Aorta (tissue), 5 donors: Measurements from ENCODE around the gene DOCK11. TPM values are rescaled to one million over a fixed set of nuclear protein-coding genes. Genes with fewer than 3 reads are reported as not detected.
"Not testable (repeated sequence)": the region's sequence is repeated elsewhere in the genome, so short reads cannot be mapped to it uniquely, and the experiment has no call there.

Experiments
- ATAC-seq: fragments of 200-7000 bp; cut with Tn5 transposase; one replicate; pipeline ENCODE4 v1.9.1; 2022; ENCODE audit warnings: moderate library complexity; ENCODE audit not compliant: low FRiP score
- DNase-seq, 2 donors: peaks; one replicate each; pipeline ENCODE4 v3.0.0-alpha.2; 2020
- H3K27ac ChIP-seq, 2 donors: one replicate each; pipeline ENCODE4 v1.5.1; 2013; ENCODE audit warnings: low read length in 2 of 2, mild to moderate bottlenecking in 2 of 2, moderate library complexity in 2 of 2, control low read depth in 1 of 2, inconsistent platforms in 1 of 2, low read depth in 1 of 2
- H3K27me3 ChIP-seq, 2 donors: one replicate each; pipeline ENCODE4 v1.6.1; 2013; ENCODE audit warnings: control low read depth in 1 of 2, low read length in 1 of 2, mild to moderate bottlenecking in 1 of 2, moderate library complexity in 1 of 2; ENCODE audit not compliant: insufficient read depth in 2 of 2, control insufficient read depth in 1 of 2
- H3K36me3 ChIP-seq, 2 donors: one replicate each; pipeline ENCODE4 v1.6.1; 2013; ENCODE audit warnings: control low read depth in 1 of 2, low read length in 1 of 2, mild to moderate bottlenecking in 1 of 2; ENCODE audit not compliant: insufficient read depth in 2 of 2, control insufficient read depth in 1 of 2
- H3K4me1 ChIP-seq, 2 donors: one replicate each; pipeline ENCODE4 v1.6.1; 2013; ENCODE audit warnings: low read length in 2 of 2, control low read depth in 1 of 2, mild to moderate bottlenecking in 1 of 2, moderate library complexity in 1 of 2; ENCODE audit not compliant: insufficient read depth in 2 of 2, control insufficient read depth in 1 of 2
- H3K4me3 ChIP-seq, 2 donors: one replicate each; pipeline ENCODE4 v1.5.1; 2013; ENCODE audit warnings: low read length in 2 of 2, control low read depth in 1 of 2, mild to moderate bottlenecking in 1 of 2
- H3K9me3 ChIP-seq: one replicate; pipeline ENCODE4 v1.6.1; 2013; ENCODE audit warnings: mild to moderate bottlenecking, low read length; ENCODE audit not compliant: control insufficient read depth
- WGBS, 2 donors: extraction: QIAGEN DNeasy Blood & Tissue Kit; methylation state at CpG; one replicate each; pipeline ENCODE4 v1.1.7; 2013; 5-methylcytosine and 5-hydroxymethylcytosine counted together
- intact Hi-C, 2 donors: fragments of 100-400 bp; cut with DNase I; formaldehyde crosslinking; loops; one replicate each; pipeline versions ENCODE4 v1.14.2 to v1.15.0; 2022
- polyA plus RNA-seq, 2 donors: library from polyadenylated mRNA; stranded (reverse); fragments of 200-250 nt; gene quantifications; one replicate each; pipeline ENCODE4 v1.2.3, GENCODE V29; 2013
- total RNA-seq, 2 donors: library from RNA; stranded (reverse); fragmentation: NEBNext Ultra II Directional; extraction: Animal tissue kit (Norgen Biotek cat#: 25700); gene quantifications; one replicate each; pipeline ENCODE4 v1.2.1, GENCODE V29; 2021
- donor health status: healthy with polysubstance abuse.
- donor health status: Bipolar disorder and iron deficiency.
- donor health status: DM: no; HTN: no; CAD: no.
- donor health status: DM: no; HTN: no; CAD: no.
- donor health status: DM: yes; HTN: yes; CAD: no.

Gene DOCK11
- total and polyA plus RNA-seq, 4 donors: 15.7 to 59.8 (median 39.3) TPM

- no peak overlapping the region for H3K27ac ChIP-seq
- H3K9me3 ChIP-seq: no peaks in the 10 kb centered on the region
- ATAC-seq: no peak
- no peaks in the 10 kb centered on the region for H3K27me3 ChIP-seq
- H3K36me3 ChIP-seq: no peaks in the 10 kb centered on the region
- H3K4me1 ChIP-seq: no peaks in the 10 kb centered on the region
- no peak overlapping the region for H3K4me3 ChIP-seq
- intact Hi-C loops: no loop called here
- DNase-seq: no peak
- WGBS, 2 donors: 80 to 96% methylated on average over 4 of the region's 4 CpGs
Measured at GRCh38 chrX:118475903-118476302, 19.7 kb upstream of the DOCK11 start.

DNA sequence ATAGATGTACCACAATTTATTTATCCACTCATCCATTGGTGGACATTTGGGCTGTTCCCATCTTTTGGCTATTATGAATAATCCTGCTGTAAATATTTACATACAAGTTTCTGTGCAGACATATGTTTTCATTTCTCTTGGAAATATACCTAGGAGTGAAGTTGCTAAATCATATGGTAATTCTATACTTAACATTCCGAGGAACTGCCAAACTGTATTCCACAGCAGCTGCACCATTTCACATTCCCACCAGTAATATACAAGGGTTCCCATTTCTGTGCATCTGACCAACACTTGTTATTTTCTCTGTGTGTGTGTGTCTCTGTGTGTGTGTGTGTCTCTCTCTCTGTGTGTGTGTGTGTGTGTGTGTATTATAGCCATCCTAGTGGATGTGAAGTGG is 15.4 kb upstream of the DOCK11 start:
- H3K27ac ChIP-seq: no peak overlapping the region
- no peaks in the 10 kb centered on the region for H3K9me3 ChIP-seq
- no peaks in the 10 kb centered on the region for H3K4me1 ChIP-seq
- H3K36me3 ChIP-seq: no peaks in the 10 kb centered on the region
- no peak for ATAC-seq
- 81 to 92% methylated on average over 1 of the region's 1 CpG for WGBS, 2 donors
- no peaks in the 10 kb centered on the region for H3K27me3 ChIP-seq
- no peak overlapping the region for H3K4me3 ChIP-seq
- no peak for DNase-seq
- intact Hi-C loops: no loop called here

GRCh38 chrX:118482384-118482783 is 13.2 kb upstream of the DOCK11 start:
- WGBS, 2 donors: 91 to 97% methylated on average over 4 of the region's 4 CpGs
- H3K27ac ChIP-seq, H3K4me1 ChIP-seq, DNase-seq, H3K9me3 ChIP-seq, intact Hi-C loops, H3K4me3 ChIP-seq, H3K36me3 ChIP-seq, H3K27me3 ChIP-seq, ATAC-seq: not testable (repeated sequence)

DNA sequence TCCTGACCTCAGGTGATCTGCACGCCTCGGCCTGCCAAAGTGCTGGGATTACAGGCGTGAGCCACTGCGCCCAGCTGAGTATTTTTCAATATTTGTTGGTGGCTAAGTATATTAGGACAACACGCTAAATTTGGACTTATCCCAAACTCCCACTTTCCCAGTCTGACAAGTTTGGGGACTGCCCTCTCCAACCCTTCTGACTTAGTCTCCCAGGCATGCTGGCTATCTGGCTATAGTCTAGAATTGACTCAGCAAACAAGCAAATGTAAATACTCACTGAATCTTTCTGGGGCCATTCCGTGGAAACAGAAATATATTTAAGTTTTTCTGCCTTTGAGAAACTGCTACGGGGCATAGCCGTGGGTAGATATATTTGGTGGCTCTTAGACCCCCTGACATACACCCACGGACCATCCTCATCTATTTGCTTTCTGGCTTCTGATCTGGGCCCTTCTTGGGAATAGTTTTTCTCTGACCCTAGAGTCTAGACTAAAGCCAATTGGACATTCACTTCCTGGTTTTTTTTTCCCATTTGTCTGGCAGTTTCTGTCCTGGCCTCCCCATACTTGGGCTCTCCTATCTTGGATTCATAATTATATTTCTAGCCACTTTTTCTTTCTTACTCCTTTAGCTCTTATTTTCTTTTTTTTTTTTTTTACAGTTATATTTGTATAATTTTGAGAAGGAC is 11.3 kb upstream of the DOCK11 start:
- intact Hi-C loops: no loop called here
- Histone ChIP-seq H3K27ac (peak overlapping the region in 1 of 2 donors; percentile 51), H3K4me1 (no peaks in the 10 kb centered on the region), H3K36me3 (no peaks in the 10 kb centered on the region), H3K27me3 (no peaks in the 10 kb centered on the region), H3K4me3 (no peak overlapping the region), H3K9me3 (no peaks in the 10 kb centered on the region)
- DNase-seq (no peak), ATAC-seq (no peak)
- 25 to 29% methylated on average over 9 of the region's 9 CpGs for WGBS, 2 donors

GRCh38 chrX:118486693-118487092 is 8.9 kb upstream of the DOCK11 start:
- WGBS, 2 donors: 75 to 92% methylated on average over 1 of the region's 1 CpG
- H3K36me3 ChIP-seq, H3K4me1 ChIP-seq, H3K4me3 ChIP-seq, DNase-seq, ATAC-seq, H3K9me3 ChIP-seq, intact Hi-C loops, H3K27ac ChIP-seq, H3K27me3 ChIP-seq: not testable (repeated sequence)

GRCh38 chrX:118493016-118493415 is 2.6 kb upstream of the DOCK11 start:
- Histone ChIP-seq H3K27me3 (no peaks in the 10 kb centered on the region), H3K36me3 (no peaks in the 10 kb centered on the region), H3K27ac (no peak overlapping the region), H3K4me3 (no peak overlapping the region), H3K9me3 (no peaks in the 10 kb centered on the region), H3K4me1 (no peaks in the 10 kb centered on the region)
- WGBS, 2 donors: 67 to 91% methylated on average over 3 of the region's 3 CpGs
- intact Hi-C loops: loop anchor here in 1 of 2 donors (10.0 kb wide), 1 partner anchor 112 kb away; no protein-coding TSS in a partner anchor
- ATAC-seq (no peak), DNase-seq (no peak)

GRCh38 chrX:118493653-118494297 is 1.8 kb upstream of the DOCK11 start:
- no peak overlapping the region for H3K4me3 ChIP-seq
- no peaks in the 10 kb centered on the region for H3K36me3 ChIP-seq
- H3K4me1 ChIP-seq: no peaks in the 10 kb centered on the region
- no peak overlapping the region for H3K27ac ChIP-seq
- no peaks in the 10 kb centered on the region for H3K9me3 ChIP-seq
- intact Hi-C loops: loop anchor here in 1 of 2 donors (10.0 kb wide), 1 partner anchor 111 kb away; no protein-coding TSS in a partner anchor
- DNase-seq (no peak), ATAC-seq (no peak)
- H3K27me3 ChIP-seq: no peaks in the 10 kb centered on the region
- 55 to 84% methylated on average over 3 of the region's 3 CpGs for WGBS, 2 donors

DNA sequence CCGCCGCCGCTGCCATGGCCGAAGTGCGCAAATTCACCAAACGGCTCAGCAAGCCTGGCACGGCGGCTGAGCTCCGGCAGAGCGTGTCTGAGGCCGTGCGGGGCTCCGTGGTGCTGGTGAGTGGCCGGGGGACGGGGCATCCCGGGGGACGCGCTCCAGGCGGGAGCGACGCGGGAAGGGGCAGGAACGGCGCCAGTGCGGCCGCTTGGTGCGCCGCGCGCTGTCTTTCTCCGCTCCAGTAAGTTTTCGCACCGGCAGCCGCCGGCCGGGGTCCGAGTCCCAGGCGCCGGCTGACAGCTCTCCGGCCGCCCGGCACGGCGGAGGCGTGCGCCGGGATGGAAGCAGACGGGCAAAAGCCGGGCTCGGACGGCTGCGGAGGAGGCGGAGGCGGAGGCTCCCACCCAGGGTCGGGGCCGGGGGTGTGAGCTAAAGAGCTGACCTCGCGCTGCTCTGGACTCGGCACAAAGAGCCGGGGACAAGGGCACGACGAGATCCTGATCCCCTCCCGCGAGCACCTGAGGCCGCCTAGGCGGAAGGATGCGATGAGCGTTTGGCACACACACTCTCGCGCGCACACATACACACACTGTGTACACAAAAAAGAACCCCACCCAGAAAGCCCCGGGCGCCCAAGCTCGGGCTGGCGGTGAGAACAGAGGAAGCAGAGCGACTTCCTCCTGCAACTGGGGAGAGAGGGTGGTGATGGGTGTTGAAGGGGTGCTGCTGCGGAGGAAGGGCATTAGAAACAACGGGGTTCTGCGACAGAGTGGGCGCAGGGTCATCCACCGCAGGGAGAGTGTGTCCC is 545 bp downstream of the DOCK11 start:
- 0 to 26% methylated on average over 77 to 81 of the region's 81 CpGs for WGBS, 2 donors
- no peaks in the 10 kb centered on the region for H3K9me3 ChIP-seq
- peak overlapping the region; percentile 29 to 70 for H3K4me3 ChIP-seq
- peak; percentile 77 to 86 for DNase-seq
- no peaks in the 10 kb centered on the region for H3K36me3 ChIP-seq
- ATAC-seq: peak; percentile 61
- no peaks in the 10 kb centered on the region for H3K4me1 ChIP-seq
- peak overlapping the region in 1 of 2 donors; percentile 82 for H3K27ac ChIP-seq
- intact Hi-C loops: loop anchor here in 1 of 2 donors (5.0 to 10.0 kb wide), 2 partner anchors 46 to 109 kb away; no protein-coding TSS in a partner anchor
- H3K27me3 ChIP-seq: no peaks in the 10 kb centered on the region
